Measurements from ENCODE around the gene KLHL2. TPM values are rescaled to one million over a fixed set of nuclear protein-coding genes. Genes with fewer than 3 reads are reported as not detected.
"Not testable (repeated sequence)": the region's sequence is repeated elsewhere in the genome, so short reads cannot be mapped to it uniquely, and the experiment has no call there.

KLHL2 gene
- total and polyA plus RNA-seq, 8 donors = 4.1 to 12.2 (median 6.9) TPM

- TF ChIP-seq CTCF (IDR thresholded peaks at IDR 0.05) = no peak
- no peak for DNase-seq
These were observed 129.4 kb downstream of the KLHL2 start for GRCh38 chr4:165336743-165337142.

GRCh38 chr4:165342340-165342739 is 135.0 kb downstream of the KLHL2 start:
- WGBS, 2 donors = 95 to 98% methylated on average over 5 of the region's 5 CpGs
- peaks cover 0 to 17% (median 4%) of the 10 kb centered on the region in 3 donors for H3K36me3 ChIP-seq
- FAIRE-seq; intact Hi-C loops (cut with DNase I); DNase-seq; H3K9me3 ChIP-seq; H3K27ac ChIP-seq; H3K27me3 ChIP-seq; H3K4me1 ChIP-seq; H3K4me3 ChIP-seq; ATAC-seq: not testable (repeated sequence)

More at GRCh38 chr4:165336743-165337142, 129.4 kb downstream of the KLHL2 start:
- WGBS, 2 donors = 89 to 91% methylated on average over 6 of the region's 6 CpGs
- Histone ChIP-seq H3K4me1 (no peaks in the 10 kb centered on the region), H3K4me3 (no peak overlapping the region), H3K9me3 (no peaks in the 10 kb centered on the region), H3K27me3 (no peaks in the 10 kb centered on the region), H3K36me3 (peaks cover 0 to 17% (median 0%) of the 10 kb centered on the region in 3 donors), H3K27ac (no peak overlapping the region)
- FAIRE-seq (no peak), ATAC-seq (no peak)
- intact Hi-C loops (cut with DNase I) = loop anchor here in 1 of 3 donors (5.0 kb wide), 1 partner anchor 204 kb away; no protein-coding TSS in a partner anchor

- Histone ChIP-seq H3K27ac (no peak overlapping the region), H3K4me3 (no peak overlapping the region), H3K36me3 (peaks cover 0 to 17% (median 4%) of the 10 kb centered on the region in 3 donors), H3K4me1 (no peaks in the 10 kb centered on the region), H3K9me3 (no peaks in the 10 kb centered on the region), H3K27me3 (no peaks in the 10 kb centered on the region)
- DNase-seq (no peak), FAIRE-seq (no peak), ATAC-seq (peak in 3 of 4 donors; percentile 37 to 57 (median 46))
- intact Hi-C loops (cut with DNase I) = no loop called here
- 72 to 79% methylated on average over 13 of the region's 13 CpGs for WGBS, 2 donors
- TF ChIP-seq CTCF (IDR thresholded peaks at IDR 0.05) = no peak
These were observed 136.2 kb downstream of the KLHL2 start for GRCh38 chr4:165343353-165344191.

- no peak for TF ChIP-seq CTCF (IDR thresholded peaks at IDR 0.05)
- intact Hi-C loops (cut with DNase I) = loop anchor here in 1 of 3 donors (5.0 kb wide), 1 partner anchor 214 kb away; no protein-coding TSS in a partner anchor
- ATAC-seq = no peak
These were observed 138.5 kb downstream of the KLHL2 start for GRCh38 chr4:165345666-165346417.

More at GRCh38 chr4:165345666-165346417, 138.5 kb downstream of the KLHL2 start:
- FAIRE-seq (no peak), DNase-seq (no peak)
- H3K36me3 ChIP-seq = peaks cover 0 to 4% (median under 1%) of the 10 kb centered on the region in 3 donors
- no peaks in the 10 kb centered on the region for H3K9me3 ChIP-seq
- H3K27me3 ChIP-seq = no peaks in the 10 kb centered on the region
- H3K4me3 ChIP-seq = no peak overlapping the region
- 72 to 79% methylated on average over 10 of the region's 10 CpGs for WGBS, 2 donors
- no peak overlapping the region for H3K27ac ChIP-seq
- no peaks in the 10 kb centered on the region for H3K4me1 ChIP-seq
